Activated T-helper 9 cell treated with anti-CD3 and anti-CD28 coated beads, Interleukin-2, amount 50 U/mL, for 16 hours (primary cell): ENCODE data around the gene EDNRA.

Experiments used
- DNase-seq: peaks from one replicate; pipeline ENCODE4 v3.0.0-alpha.2; 2020; ENCODE audit warnings: low read depth

Gene EDNRA

DNA sequence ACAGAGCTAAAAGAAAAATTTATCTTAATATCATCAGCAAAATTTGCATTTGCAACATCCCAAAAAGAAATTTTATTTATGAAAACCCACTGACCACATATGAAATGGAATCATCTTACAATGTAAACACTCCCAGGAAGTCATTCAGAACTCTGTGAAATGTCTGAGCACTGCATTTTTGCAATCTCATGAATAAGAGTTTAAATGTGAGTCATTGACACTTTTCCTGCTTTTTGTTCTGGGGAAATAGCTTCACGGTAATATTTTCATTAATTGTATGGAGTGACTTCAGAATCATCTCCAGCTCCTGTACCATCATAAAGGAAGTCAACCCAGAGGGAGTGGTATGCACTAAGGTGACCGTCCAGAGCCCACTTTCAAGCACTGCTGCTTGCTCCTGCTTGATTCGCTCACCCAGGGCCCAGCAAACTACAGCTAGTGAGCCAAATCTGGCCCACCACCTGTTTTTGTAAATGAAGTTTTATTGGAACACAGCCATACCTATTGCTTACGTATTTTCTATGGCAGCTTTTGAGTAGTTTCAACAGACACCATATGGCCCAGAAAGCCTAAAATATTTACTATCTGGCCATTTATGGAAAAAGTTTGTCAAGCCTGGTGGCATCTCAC, 17.2 kb downstream of the EDNRA start:
- DNase-seq, result no peak

DNA sequence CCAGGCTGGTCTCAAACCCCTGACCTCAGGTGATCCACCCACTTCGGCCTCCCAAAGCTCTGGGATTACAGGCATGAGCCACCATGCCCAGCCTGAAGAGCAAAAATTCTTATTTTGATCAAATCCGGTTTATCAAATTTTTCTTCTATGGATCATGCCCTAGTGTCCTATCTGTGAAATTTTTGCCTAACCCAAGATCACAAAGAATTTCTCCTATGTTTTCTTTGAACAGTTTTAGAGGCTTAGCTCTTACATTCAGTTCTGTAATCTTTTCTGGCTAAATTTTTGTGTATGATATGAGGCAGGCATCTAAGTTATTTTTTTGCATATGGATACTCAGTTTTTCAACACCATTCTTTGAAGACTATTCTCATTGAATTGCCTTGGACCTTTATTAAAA, 27.4 kb downstream of the EDNRA start:
- no peak for DNase-seq

DNA sequence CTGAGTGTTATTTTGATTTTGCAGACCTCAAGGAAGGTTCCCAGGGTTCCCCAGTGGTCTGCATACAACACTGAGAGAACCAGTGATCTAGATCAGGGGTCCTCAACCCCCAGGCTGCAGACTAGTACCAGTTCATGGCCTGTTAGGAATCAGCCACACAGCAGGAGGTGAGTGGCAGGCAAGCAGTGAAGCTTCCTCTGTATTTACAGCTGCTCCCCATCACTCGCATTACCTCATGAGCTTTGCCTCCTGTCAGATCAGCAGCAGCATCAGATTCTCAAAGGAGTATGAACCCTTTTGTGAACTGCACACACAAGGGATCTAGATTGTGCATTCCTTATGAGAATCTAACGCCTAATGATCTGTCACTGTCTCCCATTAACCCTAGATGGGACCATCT, 28.5 kb downstream of the EDNRA start:
- DNase-seq, result no peak

DNA sequence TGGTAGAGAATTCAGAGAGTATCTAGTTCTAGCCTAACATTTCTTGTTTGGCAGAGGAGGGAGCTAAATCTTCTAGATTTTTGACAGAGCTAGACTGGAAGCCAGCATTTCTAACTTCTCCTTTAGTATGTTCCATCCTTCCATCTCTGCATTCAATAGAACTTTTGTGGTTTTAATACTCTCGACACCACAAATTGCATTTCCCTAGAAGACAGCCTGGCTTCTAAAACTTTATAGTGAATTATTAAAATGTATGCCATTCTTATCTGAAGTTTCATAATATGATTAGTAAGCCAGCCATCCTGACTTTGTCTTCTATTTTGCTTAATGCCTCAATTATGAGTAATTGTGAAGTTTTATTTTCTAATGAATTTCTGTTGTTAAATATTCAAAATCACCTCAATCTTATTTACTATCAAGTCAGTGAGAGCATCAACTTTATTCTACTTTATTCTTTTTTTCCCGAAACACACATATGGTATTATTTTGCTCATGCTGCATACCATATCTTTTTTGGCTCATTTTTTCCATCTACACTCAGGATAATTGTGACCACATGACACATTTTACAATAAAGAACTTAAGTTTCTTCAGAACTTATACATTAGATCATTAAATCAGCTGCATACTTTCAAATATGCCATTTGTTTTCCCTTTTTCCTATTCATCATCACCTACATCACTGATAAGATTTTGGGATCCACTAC, 30.2 kb downstream of the EDNRA start:
- DNase-seq, result no peak

- DNase-seq, result no peak
Observed at GRCh38 chr4:147513091-147513490, 32.2 kb downstream of the EDNRA start.

- DNase-seq, result no peak
Observed at GRCh38 chr4:147513952-147514351, 33.1 kb downstream of the EDNRA start.

- DNase-seq, result no peak
Observed at GRCh38 chr4:147515220-147515936, 34.5 kb downstream of the EDNRA start.

DNA sequence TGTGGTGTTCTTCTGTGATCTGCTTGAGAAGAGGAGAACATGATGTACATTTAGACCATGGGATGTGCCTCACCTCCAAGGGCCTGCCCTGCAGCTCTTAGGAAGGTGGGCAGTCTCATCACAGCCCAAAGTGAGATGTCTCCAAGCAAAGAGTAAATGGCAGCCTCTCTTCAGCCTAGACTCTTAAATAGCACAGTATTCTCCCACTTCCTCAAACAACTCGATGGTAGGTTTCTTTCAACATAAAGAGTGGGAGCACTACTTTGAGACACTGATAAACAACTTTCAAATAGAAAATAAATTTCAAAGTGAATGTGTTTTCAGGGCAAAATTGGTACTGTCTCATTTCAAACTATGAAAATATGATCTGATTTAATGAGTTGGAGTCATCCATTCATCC, 35.2 kb downstream of the EDNRA start:
- no peak for DNase-seq

- no peak for DNase-seq
Observed at GRCh38 chr4:147518086-147518485, 37.2 kb downstream of the EDNRA start.

GRCh38 chr4:147518846-147519767, 38.2 kb downstream of the EDNRA start:
- peak; percentile 2 for DNase-seq

- no peak for DNase-seq
Observed at GRCh38 chr4:147524601-147525000, 43.7 kb downstream of the EDNRA start.

GRCh38 chr4:147525494-147526271, 44.8 kb downstream of the EDNRA start:
- DNase-seq, result no peak

DNA sequence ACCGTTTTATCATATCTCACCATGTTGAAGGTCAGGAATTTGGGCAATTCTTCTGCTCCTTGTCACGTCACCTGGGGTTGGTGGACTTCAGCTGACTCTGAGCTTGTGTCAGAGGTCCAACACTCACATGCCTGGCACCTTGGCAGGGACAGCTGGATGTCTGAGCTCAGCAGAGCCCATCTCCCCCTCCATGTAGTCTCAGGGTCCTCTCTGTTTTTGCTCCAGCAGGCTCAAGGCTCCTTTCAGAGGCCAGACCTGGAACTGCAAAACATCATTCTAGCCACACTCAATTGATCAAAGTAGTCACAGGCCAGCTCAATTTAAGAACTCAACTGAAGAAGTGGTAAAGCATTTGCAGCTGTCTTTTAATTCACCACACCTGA, 45.4 kb downstream of the EDNRA start:
- no peak for DNase-seq

- no peak for DNase-seq
Observed at GRCh38 chr4:147528054-147528453, 47.2 kb downstream of the EDNRA start.

DNA sequence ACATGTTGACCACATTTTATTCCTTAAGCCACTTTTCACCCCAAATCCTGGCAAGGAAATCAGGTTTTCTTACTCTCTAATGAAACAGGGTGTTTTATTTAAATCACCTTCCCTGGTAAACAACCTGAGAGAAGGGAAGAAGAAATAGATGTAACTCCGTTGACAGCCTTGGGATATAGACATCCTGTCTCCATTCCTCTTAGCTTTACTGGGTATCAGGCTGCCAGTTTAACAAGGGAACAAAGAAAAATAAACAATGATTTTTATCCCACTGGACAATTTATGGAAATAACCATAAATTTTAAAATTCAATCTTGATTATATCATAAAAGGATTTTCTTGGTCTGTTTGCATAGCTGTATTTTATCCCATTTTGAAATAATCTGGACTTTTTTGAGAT, 49.2 kb downstream of the EDNRA start:
- no peak for DNase-seq

DNA sequence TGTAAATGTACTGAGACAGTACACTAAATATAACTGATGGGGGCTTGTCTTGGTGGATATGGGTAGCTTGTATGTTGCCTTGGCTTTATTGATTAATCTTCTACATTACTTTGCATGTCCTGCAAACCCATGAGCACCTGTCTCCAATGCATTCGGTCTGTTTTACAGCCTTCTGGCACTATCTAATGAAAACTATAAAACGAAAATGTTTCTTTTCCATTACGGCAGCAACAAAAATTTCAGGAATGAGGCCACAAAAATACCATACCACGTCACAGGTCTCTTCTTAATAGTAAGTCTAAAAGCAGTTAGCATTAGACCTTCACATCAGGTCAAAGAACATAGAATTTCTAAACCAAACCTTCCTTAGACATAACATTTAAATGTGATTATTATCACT, 49.8 kb downstream of the EDNRA start:
- no peak for DNase-seq

DNA sequence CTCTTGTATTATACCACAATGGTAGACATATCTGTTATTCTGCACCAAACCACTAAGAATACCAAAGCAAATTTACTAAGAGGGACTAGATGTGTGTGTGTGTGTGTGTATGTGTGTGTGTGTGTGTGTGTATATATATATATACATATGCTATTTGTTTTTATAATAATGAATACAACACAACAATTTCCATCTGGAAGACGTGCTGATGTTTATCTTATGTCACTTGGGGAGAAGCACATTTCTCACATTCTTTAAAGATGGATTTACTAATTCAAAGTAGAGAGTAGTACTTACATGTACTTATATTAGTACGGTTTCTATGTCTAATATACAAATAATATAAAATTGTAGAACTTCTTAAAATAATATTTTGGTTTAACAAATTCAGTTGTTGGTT, 52.0 kb downstream of the EDNRA start:
- no peak for DNase-seq

DNA sequence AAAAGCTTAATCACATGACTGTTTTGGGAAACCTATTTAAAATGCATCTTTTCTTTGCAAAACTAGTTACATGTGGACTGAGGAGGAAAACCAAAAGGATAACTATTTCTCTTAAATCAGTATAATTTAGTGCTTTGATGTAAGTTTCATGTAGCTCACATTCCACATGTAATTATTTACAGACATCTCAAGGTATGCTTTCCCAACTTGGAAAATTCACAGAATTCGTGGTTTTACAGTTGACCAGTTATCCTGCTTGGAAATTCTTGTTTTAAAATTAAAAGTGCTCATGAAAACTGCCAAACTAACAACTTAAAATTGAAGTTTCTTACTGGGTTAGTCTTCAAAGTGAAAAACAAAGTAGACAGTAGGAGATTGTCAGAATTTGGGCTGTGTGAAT, 52.4 kb downstream of the EDNRA start:
- DNase-seq, result no peak

DNA sequence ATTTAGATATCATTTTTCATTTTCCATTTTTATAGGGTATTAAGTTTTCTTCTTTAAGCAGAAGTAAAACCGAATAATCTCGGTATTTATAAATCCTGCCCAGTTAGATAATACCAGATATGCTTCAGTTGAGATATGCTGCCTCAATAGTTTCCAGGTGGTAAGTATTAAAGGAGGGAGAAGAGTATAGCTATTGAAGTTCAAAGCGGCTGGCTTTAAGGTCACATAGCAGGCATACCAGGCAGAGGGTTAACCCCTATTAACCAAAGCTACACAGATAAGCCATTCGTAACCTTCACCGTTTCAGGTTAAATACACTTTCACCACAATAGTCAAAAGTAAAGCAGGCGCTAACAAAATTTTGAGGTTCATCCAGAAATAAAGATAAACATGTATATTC, 54.2 kb downstream of the EDNRA start:
- DNase-seq, result no peak

- no peak for DNase-seq
Observed at GRCh38 chr4:147538711-147539110, 57.8 kb downstream of the EDNRA start.

- no peak for DNase-seq
Observed at GRCh38 chr4:147539959-147540358, 59.1 kb downstream of the EDNRA start.
